Fibroblast of lung (primary cell): ENCODE measurements around the gene FGGY.

Experiments
- CTCF ChIP-seq, 2 donors: IDR thresholded peaks in 1 of 2; conservative IDR thresholded peaks in 1 of 2; 1 replicate in 1 of 2; 2 replicates in 1 of 2; pipeline ENCODE4 v1.5.1; 2011 to 2012; ENCODE audit warnings: low read length in 2 of 2, control low read depth in 1 of 2, inconsistent platforms in 1 of 2, low read depth in 1 of 2, mild to moderate bottlenecking in 1 of 2
- EZH2 ChIP-seq: IDR thresholded peaks from 2 replicates; pipeline ENCODE4 v1.5.1; 2012; ENCODE audit warnings: low read length, control low read depth, mild to moderate bottlenecking; ENCODE audit errors: missing control alignments

DNA sequence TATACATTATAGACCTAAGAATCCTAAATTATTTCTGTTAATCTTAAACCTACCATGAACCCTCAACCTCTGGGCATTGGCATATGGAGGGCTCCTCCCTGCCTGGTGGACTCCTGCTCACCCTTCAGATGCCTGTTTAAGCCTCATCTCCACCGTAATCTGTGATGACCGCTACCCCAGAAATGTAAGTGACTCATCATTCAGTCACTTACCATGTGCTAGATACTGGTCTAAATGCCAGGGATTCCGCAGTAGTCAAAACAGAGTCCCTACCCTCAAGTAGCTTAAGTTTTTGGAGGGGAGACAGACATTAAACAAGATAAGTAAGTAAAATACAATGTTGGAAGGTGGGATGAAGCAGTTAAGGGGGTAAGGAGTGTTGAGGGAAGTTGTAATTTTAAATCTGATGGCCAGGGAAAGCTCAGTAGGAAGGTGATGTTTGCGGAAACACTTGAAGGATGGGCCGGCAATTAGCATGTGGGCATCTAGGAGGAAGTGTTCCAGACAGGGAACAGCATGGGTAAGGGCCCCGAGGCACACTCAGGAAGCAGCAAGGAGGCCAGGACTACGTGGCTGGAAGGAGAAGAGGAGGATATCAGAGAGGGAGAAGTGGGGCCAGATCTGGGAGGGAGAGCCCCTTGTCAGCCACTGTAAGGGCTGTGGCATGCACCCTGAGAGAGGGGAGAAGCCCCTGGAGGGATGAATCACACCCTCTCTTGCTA, 376.1 kb downstream of the FGGY start:
- TF ChIP-seq CTCF (conservative IDR thresholded peaks at IDR 0.05 in 1 of 2, IDR thresholded peaks at IDR 0.05 in 1 of 2; ENCODE audit: low read depth in 1 of 2, low read length in 2 of 2) (no peak), EZH2 (no peak)
